ENCODE data around the gene UBE2H.

UBE2H gene

DNA sequence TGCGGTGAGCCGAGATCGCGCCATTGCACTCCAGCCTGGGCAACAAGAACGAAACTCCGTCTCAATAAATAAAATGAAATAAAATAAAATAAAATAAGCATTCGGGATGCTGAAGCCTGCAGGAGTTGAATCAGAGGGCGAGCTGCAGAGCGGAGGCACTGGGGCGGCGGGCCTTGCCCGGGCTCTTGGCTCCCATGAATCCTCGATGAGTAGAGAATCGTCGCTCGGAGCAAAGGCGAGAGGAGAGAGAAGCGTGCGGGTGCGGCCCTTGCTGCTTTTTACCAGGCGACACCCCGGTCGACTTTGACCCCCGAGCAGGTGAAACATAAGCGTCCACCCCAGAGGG is 168.3 kb downstream of the UBE2H start:
- peak; percentile 55 for DNase-seq

GRCh38 chr7:129783584-129783919 is 169.2 kb downstream of the UBE2H start:
- DNase-seq, result no peak

GRCh38 chr7:129782818-129783583 is 169.8 kb downstream of the UBE2H start:
- peak; percentile 71 for DNase-seq

- DNase-seq, result peak; percentile 68
Observed at GRCh38 chr7:129781928-129782817, 170.6 kb downstream of the UBE2H start.

- peak; percentile 65 for DNase-seq
Observed at GRCh38 chr7:129780974-129781927, 171.5 kb downstream of the UBE2H start.

All from retina (tissue), 1 donor.